ENCODE results near the gene SNAP47. TPM values are rescaled to one million over a fixed set of nuclear protein-coding genes. Genes with fewer than 3 reads are reported as not detected.
"Not testable (repeated sequence)": the region's sequence is repeated elsewhere in the genome, so short reads cannot be mapped to it uniquely, and the experiment has no call there.

The SNAP47 gene
- total RNA-seq, 2 donors from 2014 or later, result 35.5 to 49.4 TPM

- Histone ChIP-seq H3K4me1 (no peaks in the 10 kb centered on the region), H3K27me3 (no peaks in the 10 kb centered on the region), H3K9me3 (peaks cover 0 to 24% (median 0%) of the 10 kb centered on the region in 3 donors), H3K27ac (no peak overlapping the region), H3K36me3 (replicated peaks in 1 of 2; ENCODE audit: insufficient read depth in 1 of 2, low read depth in 2 of 2) (no peaks in the 10 kb centered on the region), H3K4me3 (no peak overlapping the region)
- DNase-seq (no peak), ATAC-seq (no peak)
- intact Hi-C loops (cut with DNase I), result no loop called here
- 50 to 67% methylated on average over 1 of the region's 1 CpG for WGBS, 2 donors
- TF ChIP-seq, protein P1, sequence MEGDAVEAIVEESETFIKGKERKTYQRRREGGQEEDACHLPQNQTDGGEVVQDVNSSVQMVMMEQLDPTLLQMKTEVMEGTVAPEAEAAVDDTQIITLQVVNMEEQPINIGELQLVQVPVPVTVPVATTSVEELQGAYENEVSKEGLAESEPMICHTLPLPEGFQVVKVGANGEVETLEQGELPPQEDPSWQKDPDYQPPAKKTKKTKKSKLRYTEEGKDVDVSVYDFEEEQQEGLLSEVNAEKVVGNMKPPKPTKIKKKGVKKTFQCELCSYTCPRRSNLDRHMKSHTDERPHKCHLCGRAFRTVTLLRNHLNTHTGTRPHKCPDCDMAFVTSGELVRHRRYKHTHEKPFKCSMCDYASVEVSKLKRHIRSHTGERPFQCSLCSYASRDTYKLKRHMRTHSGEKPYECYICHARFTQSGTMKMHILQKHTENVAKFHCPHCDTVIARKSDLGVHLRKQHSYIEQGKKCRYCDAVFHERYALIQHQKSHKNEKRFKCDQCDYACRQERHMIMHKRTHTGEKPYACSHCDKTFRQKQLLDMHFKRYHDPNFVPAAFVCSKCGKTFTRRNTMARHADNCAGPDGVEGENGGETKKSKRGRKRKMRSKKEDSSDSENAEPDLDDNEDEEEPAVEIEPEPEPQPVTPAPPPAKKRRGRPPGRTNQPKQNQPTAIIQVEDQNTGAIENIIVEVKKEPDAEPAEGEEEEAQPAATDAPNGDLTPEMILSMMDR (IDR thresholded peaks at IDR 0.05), result no peak
- no peak for TF ChIP-seq POLR2A (IDR thresholded peaks at IDR 0.05)
Observed at GRCh38 chr1:227709451-227709850, 25.8 kb upstream of the SNAP47 start.

GRCh38 chr1:227710474-227710873 lies 24.8 kb upstream of the SNAP47 start:
- H3K27me3 ChIP-seq; H3K4me1 ChIP-seq; H3K36me3 ChIP-seq (replicated peaks in 1 of 2; ENCODE audit: insufficient read depth in 1 of 2, low read depth in 2 of 2); H3K4me3 ChIP-seq; intact Hi-C loops (cut with DNase I); H3K27ac ChIP-seq; ATAC-seq; DNase-seq: not testable (repeated sequence)
- WGBS, 2 donors, result 96 to 97% methylated on average over 4 to 10 of the region's 24 CpGs
- peaks cover 0 to 34% (median 0%) of the 10 kb centered on the region in 3 donors for H3K9me3 ChIP-seq

DNA sequence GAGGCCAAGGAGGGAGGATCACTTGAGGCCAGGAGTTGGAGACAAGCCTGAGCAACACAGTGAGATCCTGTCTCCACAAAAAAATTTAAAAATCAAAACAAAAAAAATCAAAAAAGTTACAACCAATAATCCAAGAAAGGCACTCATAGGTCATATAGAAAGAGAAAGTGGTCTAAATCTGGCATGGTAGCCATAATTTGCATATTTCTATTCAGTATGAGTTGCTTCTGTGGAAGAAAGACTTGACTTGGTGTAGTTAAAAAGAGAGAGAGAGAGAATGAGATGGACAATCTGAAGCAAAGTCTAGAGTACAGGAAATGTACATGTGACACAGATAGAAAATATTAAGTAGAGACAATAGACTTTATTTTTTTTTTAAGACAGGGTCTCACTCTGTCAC lies 22.6 kb upstream of the SNAP47 start:
- Histone ChIP-seq H3K4me3 (no peak overlapping the region), H3K27me3 (no peaks in the 10 kb centered on the region), H3K27ac (no peak overlapping the region), H3K4me1 (no peaks in the 10 kb centered on the region), H3K9me3 (peaks cover 0 to 28% (median 0%) of the 10 kb centered on the region in 3 donors), H3K36me3 (replicated peaks in 1 of 2; ENCODE audit: insufficient read depth in 1 of 2, low read depth in 2 of 2) (no peaks in the 10 kb centered on the region)
- no peak for ATAC-seq
- intact Hi-C loops (cut with DNase I), result no loop called here
- no peak for TF ChIP-seq POLR2A (IDR thresholded peaks at IDR 0.05)
- TF ChIP-seq, protein P1 (IDR thresholded peaks at IDR 0.05), result no peak
- DNase-seq, result no peak

GRCh38 chr1:227718932-227719331 lies 16.3 kb upstream of the SNAP47 start:
- peaks cover 0 to 30% (median 5%) of the 10 kb centered on the region in 3 donors for H3K9me3 ChIP-seq
- H3K4me3 ChIP-seq, result no peak overlapping the region
- 63 to 79% methylated on average over 2 of the region's 2 CpGs for WGBS, 2 donors
- intact Hi-C loops (cut with DNase I), result no loop called here
- H3K4me1 ChIP-seq, result no peaks in the 10 kb centered on the region
- H3K36me3 ChIP-seq (replicated peaks in 1 of 2; ENCODE audit: insufficient read depth in 1 of 2, low read depth in 2 of 2), result no peaks in the 10 kb centered on the region
- DNase-seq, result no peak
- no peak overlapping the region for H3K27ac ChIP-seq
- no peak for ATAC-seq
- no peak for TF ChIP-seq POLR2A (IDR thresholded peaks at IDR 0.05)
- TF ChIP-seq, protein P1 (IDR thresholded peaks at IDR 0.05), result no peak
- no peaks in the 10 kb centered on the region for H3K27me3 ChIP-seq

DNA sequence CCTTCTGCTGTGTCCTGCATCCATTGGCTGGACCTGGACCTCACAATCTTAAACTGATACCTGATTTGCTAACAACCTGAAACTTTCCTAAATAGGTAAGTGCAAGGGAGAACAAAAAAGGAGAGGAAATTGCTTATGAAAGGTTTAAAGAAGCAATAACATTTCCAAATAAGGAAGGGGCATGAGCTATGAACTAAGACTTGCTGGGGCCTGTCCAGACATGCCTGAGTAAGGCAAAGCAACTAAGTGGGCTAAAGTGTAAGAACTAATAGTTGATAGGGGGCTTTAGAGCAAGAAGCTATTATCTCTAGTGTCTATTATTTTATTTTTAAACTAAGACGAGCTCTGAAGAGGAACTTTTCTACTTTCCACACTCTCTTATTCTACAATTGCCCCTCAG lies 11.8 kb upstream of the SNAP47 start:
- H3K9me3 ChIP-seq, result peaks cover 0 to 14% (median 5%) of the 10 kb centered on the region in 3 donors
- TF ChIP-seq, protein P1 (IDR thresholded peaks at IDR 0.05), result no peak
- no peak for TF ChIP-seq POLR2A (IDR thresholded peaks at IDR 0.05)
- DNase-seq, result no peak
- no peaks in the 10 kb centered on the region for H3K27me3 ChIP-seq
- H3K4me3 ChIP-seq, result no peak overlapping the region
- no peaks in the 10 kb centered on the region for H3K36me3 ChIP-seq (replicated peaks in 1 of 2; ENCODE audit: insufficient read depth in 1 of 2, low read depth in 2 of 2)
- WGBS, 2 donors, result 68 to 72% methylated on average over 1 of the region's 1 CpG
- intact Hi-C loops (cut with DNase I), result no loop called here
- no peak for ATAC-seq
- no peak overlapping the region for H3K27ac ChIP-seq
- peaks cover 7% of the 10 kb centered on the region for H3K4me1 ChIP-seq

All from body of pancreas (tissue), 4 donors.